GM15510 (cell line): Measurements from ENCODE around the gene TMEM255A.

ENCODE experiments used
- POLR2A ChIP-seq: IDR thresholded peaks from 3 replicates; pipeline ENCODE4 v1.6.1; 2011; ENCODE audit warnings: borderline replicate concordance; ENCODE audit not compliant: insufficient read length; ENCODE audit errors: extremely low read depth

The TMEM255A gene

GRCh38 chrX:120287513-120288112 is 23.6 kb downstream of the TMEM255A start:
- TF ChIP-seq POLR2A, result no peak

GRCh38 chrX:120286733-120287512 is 24.3 kb downstream of the TMEM255A start:
- no peak for TF ChIP-seq POLR2A

- TF ChIP-seq POLR2A, result no peak
Measured at GRCh38 chrX:120282697-120283096, 28.6 kb downstream of the TMEM255A start.

- TF ChIP-seq POLR2A, result no peak
Measured at GRCh38 chrX:120281761-120282160, 29.5 kb downstream of the TMEM255A start.

GRCh38 chrX:120281021-120281624 is 30.1 kb downstream of the TMEM255A start:
- no peak for TF ChIP-seq POLR2A

GRCh38 chrX:120274958-120275357 is 36.3 kb downstream of the TMEM255A start:
- no peak for TF ChIP-seq POLR2A

GRCh38 chrX:120274145-120274544 is 37.1 kb downstream of the TMEM255A start:
- TF ChIP-seq POLR2A, result no peak

- no peak for TF ChIP-seq POLR2A
Measured at GRCh38 chrX:120271218-120271617, 40.0 kb downstream of the TMEM255A start.

GRCh38 chrX:120270567-120270966 is 40.7 kb downstream of the TMEM255A start:
- TF ChIP-seq POLR2A, result no peak

- TF ChIP-seq POLR2A, result no peak
Measured at GRCh38 chrX:120269373-120270035, 41.8 kb downstream of the TMEM255A start.

- no peak for TF ChIP-seq POLR2A
Measured at GRCh38 chrX:120264341-120264740, 46.9 kb downstream of the TMEM255A start.

GRCh38 chrX:120262859-120263708 is 48.2 kb downstream of the TMEM255A start:
- TF ChIP-seq POLR2A, result no peak

- TF ChIP-seq POLR2A, result no peak
Measured at GRCh38 chrX:120260369-120260768, 50.9 kb downstream of the TMEM255A start.

GRCh38 chrX:120253784-120254183 is 57.5 kb downstream of the TMEM255A start:
- TF ChIP-seq POLR2A, result no peak
